VCaP (cell line): Measurements from ENCODE around the gene HOXD13.

Experiments used
- H3K27ac ChIP-seq: fragments of 450-650 bp; 2 replicates; pipeline ENCODE4 v1.5.1; 2017
- TF ChIP-seq, protein P1 (sequence below): fragments of 450-650 bp; conservative IDR thresholded peaks from 2 replicates; pipeline ENCODE4 v1.5.1; 2017; ENCODE audit warnings: mild to moderate bottlenecking, moderate library complexity

The HOXD13 gene

DNA sequence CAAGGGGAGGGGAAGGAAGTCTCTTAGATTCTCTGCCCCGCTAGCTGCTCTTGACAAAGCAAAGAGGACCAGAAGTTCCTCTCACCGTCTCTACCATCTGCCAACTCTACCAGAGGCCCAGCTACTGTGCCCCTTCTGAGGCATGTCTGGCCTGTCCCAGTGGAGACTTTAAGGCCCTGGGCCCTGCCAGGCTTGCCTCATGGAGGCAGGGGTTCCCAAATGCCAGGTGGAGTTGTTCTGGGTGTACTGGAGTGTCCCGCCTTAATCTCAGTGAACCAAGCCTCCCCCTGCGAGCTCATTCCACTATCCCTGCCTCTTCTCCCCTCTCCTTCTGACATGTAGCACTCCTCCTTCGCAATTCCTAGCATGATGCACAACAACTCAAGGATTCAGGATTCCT lies 9.3 kb downstream of the HOXD13 start:
- TF ChIP-seq, protein P1, sequence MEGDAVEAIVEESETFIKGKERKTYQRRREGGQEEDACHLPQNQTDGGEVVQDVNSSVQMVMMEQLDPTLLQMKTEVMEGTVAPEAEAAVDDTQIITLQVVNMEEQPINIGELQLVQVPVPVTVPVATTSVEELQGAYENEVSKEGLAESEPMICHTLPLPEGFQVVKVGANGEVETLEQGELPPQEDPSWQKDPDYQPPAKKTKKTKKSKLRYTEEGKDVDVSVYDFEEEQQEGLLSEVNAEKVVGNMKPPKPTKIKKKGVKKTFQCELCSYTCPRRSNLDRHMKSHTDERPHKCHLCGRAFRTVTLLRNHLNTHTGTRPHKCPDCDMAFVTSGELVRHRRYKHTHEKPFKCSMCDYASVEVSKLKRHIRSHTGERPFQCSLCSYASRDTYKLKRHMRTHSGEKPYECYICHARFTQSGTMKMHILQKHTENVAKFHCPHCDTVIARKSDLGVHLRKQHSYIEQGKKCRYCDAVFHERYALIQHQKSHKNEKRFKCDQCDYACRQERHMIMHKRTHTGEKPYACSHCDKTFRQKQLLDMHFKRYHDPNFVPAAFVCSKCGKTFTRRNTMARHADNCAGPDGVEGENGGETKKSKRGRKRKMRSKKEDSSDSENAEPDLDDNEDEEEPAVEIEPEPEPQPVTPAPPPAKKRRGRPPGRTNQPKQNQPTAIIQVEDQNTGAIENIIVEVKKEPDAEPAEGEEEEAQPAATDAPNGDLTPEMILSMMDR, result no peak
- no peak overlapping the region for H3K27ac ChIP-seq

DNA sequence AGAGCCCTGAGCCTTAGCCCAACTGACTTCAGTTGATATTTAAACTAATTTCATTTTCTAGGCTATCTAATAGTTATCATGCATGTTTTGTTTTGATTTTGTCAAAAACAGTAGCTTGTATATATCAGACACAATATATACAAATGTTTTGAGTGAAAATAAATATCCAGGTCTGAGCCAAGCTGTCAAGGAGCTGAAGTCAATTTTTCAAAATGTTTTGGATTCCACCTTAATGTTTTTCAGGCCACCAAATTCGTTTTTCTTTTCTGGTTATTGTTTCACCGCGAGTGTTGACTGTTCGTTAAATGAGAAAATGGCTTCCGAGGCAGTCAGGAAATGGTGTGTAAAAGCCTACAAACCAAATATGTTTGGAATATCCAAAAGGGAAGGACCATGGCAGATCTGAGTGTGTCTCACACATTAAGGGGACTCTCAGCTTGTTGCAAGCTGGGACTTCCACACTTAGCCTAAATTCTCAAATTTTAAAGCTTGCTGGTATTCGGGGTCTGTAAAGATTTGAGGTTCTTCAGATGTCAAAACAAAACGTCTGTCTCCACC lies 9.9 kb downstream of the HOXD13 start:
- TF ChIP-seq, protein P1, result no peak
- H3K27ac ChIP-seq, result no peak overlapping the region

DNA sequence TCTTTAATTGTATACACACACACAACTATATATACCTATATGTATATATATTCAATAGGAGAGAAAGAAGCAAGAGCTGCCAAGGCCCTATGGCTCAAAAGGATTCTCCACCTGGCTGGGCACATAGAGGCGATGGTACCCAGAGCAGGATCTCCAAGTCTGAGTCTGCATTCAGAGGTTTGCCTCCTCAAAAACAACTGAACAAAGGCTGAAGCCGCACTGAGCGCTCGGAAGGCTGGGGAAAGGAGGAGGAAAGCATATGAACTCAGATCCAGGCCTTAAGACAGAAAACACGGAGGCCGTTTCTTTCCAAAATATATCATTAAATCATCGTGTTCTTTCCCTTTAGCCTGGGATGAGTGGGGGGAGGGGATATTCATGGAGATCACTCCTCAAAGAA lies 10.7 kb downstream of the HOXD13 start:
- TF ChIP-seq, protein P1, result no peak
- no peak overlapping the region for H3K27ac ChIP-seq

DNA sequence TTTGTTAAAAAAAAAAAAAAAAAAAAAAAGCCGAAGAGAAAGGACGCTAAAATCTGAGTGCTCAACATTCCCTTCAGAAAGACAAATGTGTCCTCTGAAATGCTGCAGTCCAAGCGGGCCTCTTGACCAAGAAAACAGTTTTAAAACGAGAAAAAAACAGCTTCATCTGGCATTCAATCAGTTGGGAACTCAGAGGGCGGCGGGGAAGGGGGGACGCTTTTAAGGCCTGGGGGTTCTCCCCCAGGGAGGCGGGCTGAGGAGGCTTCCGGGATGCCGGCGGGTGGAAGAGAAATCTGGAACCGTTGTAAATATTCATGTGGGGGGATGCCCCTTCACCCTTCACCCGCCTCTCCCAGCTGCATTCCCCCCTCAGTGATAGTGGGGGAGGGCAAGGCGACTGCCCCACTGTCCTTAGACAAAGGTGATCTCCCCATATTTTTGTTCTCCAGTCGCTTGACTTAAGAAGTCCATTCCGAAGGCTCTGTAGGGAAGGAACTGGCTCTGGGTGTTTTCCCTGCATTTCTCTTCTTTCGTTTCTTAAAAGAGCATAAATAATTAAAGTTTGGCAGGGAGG lies 11.3 kb downstream of the HOXD13 start:
- H3K27ac ChIP-seq, result no peak overlapping the region
- TF ChIP-seq, protein P1, result no peak

DNA sequence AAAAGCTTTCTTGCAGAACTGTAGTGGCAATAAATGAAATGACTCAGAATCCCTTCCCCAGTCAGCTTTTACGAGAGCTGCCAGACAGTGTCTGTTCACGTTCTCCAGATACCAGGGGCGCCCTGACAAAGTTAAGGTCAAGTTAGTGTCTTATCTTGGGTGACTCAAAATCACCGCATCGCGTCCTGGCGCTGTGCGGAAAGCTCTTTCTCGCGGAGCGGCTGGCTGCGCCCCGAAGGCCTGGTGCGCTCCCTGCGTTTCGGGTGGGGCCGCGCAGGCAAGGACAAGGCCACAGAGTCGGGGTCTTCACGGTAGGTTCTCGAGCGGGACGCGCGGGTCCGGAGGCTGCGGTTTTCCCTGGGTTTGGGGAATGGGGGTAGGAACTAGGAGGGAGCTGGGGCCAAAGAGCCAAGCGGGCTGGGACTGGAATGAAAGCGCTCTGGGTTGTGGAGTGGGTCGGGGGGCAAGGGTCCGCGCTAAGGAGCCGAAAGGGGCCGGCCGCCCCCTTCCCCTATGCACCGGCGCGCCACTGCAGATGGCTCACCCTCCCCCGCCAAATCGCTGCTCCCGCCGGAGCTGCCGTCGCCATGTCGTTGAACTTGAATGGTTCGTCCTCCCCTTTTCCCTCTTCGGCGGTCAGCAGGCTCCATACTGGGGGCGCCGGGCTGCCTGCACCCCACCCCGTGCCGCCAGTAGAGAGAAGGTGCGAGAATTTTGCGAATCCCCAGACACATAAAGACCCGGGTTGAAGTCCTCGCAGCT lies 12.0 kb downstream of the HOXD13 start:
- H3K27ac ChIP-seq, result no peak overlapping the region
- TF ChIP-seq, protein P1, result no peak

DNA sequence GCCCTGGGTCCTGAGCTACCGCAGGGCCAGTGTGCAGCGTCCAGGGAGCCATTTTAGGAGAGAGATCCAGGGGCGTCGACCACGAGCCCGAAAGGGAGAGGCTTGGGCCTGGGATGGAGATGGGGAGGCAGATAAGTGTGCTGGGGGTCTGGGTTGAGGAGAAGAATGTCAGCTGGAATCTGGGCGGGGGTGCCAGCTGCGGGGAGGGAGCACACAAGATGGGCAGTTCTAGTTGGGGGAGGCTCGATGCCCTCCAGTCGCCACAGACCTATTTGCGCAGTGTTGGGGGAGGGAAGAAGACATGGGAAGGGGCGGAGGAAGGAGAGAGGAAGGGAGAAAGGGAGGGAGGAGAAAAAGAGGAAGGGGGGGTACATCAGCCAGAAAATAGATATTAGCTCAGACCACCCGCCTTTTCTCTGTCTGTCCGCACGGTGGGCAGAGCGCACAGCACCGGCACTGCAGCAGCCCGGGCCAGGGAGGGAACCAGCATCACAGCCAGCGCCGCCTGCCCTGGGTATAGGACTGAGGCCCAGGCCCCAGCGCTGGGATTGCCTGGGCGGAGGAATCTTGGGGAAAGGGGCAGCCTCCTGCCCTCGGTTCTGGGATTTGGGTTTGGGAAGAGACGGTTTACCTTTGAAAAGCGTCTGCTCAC lies 12.7 kb downstream of the HOXD13 start:
- no peak overlapping the region for H3K27ac ChIP-seq
- TF ChIP-seq, protein P1, result no peak
